LNCaP clone FGC (cell line): ENCODE results near the gene BARX2.
A peak's percentile ranks its signal among the peaks of the same experiment; 100 is the strongest.

Experiments used
- DNase-seq: peaks from one replicate; pipeline ENCODE4 v3.0.0-alpha.2; 2011; ENCODE audit warnings: low read depth
- H3K4me3 ChIP-seq: 2 replicates; pipeline ENCODE4 v1.5.1; 2011; ENCODE audit warnings: mild to moderate bottlenecking, low read depth, low read length, control low read depth
- TF ChIP-seq, protein P1 (sequence below): IDR thresholded peaks from 2 replicates; pipeline ENCODE4 v1.5.1; 2012; ENCODE audit warnings: mild to moderate bottlenecking; ENCODE audit not compliant: control insufficient read depth, insufficient read depth; ENCODE audit errors: extremely low read depth

Gene BARX2

DNA sequence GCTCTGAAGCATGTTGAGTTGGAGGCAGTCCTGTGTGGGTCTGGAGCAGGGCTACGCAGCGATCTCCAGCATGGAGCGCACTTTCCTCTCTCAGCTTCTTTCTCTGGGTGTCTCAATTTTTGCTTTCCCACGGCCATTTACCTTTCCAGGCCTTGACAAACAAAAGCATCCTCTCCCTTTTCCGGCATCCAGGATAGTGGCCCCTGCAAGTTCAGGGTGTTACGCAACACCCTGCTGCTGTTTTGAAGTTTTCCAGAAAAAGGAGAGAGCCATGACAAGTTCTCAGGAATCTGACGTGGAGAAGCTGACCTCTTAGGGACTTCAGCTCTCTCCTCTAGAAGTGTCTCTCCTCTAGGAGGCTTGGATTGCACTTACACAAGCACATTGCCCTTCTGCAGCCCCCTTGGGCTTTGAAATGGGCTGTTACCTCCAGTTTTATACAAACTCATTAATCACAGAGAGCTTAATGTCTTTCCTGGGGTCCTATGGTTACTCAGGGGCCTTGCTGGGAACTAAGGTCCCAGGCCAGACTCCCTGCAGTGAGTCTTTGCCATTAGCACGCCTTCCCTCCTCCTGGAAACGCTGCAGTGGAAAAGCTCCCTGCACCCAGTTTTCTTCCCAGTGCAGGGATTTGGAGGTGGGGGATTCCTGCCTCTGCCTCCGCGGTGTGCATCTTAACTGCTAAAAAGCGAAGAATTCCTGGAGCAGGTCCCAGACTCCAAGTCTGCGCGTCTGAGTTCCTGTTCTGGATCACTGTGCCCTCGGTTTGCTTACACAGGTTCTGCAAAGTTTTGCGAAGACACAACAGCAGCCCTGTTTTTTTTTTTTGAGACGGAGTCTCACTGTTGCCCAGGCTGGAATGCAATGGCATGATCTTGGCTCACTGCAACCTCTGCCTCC lies 80.4 kb downstream of the BARX2 start:
- no peak for DNase-seq
- TF ChIP-seq, protein P1, sequence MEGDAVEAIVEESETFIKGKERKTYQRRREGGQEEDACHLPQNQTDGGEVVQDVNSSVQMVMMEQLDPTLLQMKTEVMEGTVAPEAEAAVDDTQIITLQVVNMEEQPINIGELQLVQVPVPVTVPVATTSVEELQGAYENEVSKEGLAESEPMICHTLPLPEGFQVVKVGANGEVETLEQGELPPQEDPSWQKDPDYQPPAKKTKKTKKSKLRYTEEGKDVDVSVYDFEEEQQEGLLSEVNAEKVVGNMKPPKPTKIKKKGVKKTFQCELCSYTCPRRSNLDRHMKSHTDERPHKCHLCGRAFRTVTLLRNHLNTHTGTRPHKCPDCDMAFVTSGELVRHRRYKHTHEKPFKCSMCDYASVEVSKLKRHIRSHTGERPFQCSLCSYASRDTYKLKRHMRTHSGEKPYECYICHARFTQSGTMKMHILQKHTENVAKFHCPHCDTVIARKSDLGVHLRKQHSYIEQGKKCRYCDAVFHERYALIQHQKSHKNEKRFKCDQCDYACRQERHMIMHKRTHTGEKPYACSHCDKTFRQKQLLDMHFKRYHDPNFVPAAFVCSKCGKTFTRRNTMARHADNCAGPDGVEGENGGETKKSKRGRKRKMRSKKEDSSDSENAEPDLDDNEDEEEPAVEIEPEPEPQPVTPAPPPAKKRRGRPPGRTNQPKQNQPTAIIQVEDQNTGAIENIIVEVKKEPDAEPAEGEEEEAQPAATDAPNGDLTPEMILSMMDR, result no peak
- no peak overlapping the region for H3K4me3 ChIP-seq

DNA sequence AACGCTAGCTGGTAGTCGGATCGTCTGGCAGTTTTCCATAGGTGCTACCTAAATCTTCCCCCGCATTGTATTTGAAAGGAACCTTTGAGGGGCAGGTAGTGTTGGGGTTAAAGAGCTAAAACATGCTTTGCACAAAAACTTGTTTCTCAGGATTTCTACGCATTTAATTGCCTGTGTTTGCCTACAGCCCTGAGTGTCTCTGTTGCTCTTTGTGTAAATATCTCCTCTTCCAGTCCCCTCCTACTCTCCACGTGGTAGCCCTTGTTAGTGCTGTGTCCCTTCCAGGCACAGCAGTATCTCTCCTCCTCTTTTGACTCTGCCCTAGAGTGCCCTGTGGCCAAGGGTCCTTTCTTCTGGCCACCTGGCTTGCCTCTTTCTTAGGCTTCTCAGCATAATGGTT lies 81.7 kb downstream of the BARX2 start:
- TF ChIP-seq, protein P1, result no peak
- peak; percentile 69 for DNase-seq
- no peak overlapping the region for H3K4me3 ChIP-seq

DNA sequence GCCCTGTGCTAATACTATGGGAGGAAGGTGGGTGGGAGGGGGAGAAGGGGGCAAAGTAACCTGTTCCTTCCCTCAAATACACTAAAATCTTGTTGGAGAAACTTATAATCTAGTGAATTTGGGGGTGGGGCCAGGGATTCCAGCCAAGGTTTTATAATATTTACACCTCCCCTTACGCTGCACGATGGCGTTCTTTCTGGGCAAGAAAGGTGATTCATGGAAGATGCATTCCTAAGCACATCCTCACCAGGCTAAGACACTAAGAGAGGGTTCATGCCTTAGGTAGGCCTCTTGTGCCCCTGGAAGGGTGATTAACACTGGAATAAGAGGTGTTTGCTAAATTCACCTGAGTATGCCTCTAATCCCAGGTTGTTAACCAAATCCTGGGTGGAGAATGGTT lies 82.6 kb downstream of the BARX2 start:
- no peak for DNase-seq
- TF ChIP-seq, protein P1, result no peak
- no peak overlapping the region for H3K4me3 ChIP-seq

DNA sequence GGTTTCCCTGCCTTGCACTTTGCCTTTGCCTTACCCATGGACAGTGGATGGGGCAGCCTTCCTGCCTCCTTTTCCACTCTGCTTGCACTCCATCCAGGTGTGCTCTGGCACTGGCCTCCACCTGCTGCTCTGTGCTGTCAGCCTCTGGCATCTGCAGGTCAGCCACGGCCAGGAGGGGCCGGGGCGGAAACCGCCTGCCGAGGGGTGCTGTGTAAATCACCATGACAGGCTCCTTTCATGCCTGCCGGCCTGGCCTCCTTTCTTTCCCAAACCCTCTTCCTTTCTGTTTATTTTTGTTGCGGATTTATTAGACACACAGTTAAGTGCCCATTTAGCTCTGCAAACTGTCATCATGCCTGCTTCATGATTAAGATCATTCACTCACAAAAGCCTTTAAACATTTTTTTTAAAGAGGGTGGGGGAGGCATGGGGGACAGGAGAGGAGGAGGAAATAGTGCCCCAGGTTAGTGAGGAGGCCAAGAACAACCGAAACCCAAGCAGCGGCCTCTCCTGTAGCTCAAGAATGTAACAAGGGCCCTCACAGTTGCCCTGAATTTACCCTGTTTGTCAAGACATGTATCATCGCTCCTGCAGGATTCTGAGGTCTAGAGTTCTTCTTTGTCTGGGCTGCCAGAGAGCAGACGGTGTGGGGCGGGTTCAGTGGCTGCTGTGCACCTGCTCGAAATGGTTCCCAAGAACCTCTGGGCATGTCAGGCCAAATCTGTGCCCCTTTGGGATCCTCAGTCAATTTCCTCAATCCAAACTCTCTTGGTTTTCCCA lies 83.3 kb downstream of the BARX2 start:
- TF ChIP-seq, protein P1, result no peak
- no peak for DNase-seq
- no peak overlapping the region for H3K4me3 ChIP-seq

DNA sequence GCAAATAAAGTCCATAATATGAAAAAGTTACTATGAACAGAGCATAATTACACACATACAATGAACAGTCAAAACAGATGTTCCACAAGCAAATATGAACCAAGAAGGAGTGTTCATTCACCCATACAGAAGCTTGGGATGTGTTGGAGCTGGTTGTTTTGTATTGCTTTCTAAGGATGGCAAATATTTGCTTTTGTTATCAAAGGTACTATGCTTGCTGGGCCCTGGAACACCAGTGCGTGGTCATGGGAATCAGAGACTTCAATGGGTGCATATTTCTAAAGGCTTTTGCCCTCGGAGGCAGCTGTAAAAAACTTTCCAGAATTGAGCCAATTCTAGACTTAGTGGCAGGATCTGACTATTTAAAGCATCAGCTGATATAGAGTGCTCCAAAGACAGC lies 85.1 kb downstream of the BARX2 start:
- H3K4me3 ChIP-seq, result no peak overlapping the region
- TF ChIP-seq, protein P1, result no peak
- peak; percentile 71 for DNase-seq

DNA sequence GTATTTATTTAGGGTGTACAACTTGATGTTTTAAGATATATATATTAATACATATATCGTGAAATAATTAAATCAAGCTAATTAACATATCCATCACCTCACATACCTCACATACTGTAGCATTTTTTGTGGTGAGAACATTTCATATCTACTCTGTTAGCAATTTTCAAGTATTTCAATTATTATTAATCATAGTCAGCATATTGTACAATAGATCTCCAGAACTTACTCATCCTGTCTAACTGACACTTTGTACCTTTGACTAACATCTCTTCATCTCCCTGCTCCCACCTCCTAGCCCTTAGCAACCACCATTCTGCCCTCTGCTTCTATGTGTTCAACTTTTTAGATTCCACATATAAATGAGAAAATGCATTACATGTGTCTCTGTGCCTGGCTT lies 108.4 kb downstream of the BARX2 start:
- TF ChIP-seq, protein P1, result no peak
- H3K4me3 ChIP-seq, result no peak overlapping the region
- DNase-seq, result no peak

DNA sequence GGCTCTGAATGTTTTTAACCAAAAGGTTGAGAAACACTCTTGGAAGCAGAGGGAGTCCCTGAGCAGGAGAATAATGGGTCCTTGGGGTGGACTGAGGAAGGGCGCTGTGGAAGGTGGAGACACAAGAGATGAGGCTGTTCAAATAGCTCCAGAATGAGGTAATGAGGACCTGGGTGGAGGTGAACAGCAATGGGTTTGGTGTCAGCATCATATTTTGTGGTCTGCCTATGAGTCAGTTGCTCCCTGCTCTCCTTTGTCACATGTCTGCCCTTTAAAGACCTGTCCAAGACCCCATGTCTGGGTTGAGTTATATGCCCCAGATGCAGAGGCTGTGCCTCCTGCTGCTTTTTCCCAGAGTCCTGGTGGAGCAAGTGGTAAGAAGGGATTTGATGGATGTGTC lies 113.6 kb downstream of the BARX2 start:
- DNase-seq, result no peak
- H3K4me3 ChIP-seq, result no peak overlapping the region
- TF ChIP-seq, protein P1, result no peak
